ENCODE measurements around the gene DRC1. TPM values are rescaled to one million over a fixed set of nuclear protein-coding genes. Genes with fewer than 3 reads are reported as not detected.

The DRC1 gene
- total RNA-seq (2022; extraction: Qiagen RNA extraction) = 0.16 to 0.46 TPM (median 0.38 TPM) in 5 replicates

GRCh38 chr2:26401739-26402541, at the start of gene DRC1:
Gene DRC1 (plus strand): TSS chr2:26401920. CDS start chr2:26401990, 70 bp downstream.

GRCh38 chr2:26477911-26478253, 76.2 kb downstream of the DRC1 start, which contains the start of gene OTOF:
Gene OTOF (minus strand): TSS chr2:26478124.

Other genes with a start within 250 kb of the DRC1 start
- gene GAREM2, start 228.8 kb upstream of the DRC1 start, total RNA-seq (2022; extraction: Qiagen RNA extraction) = 5.6 to 10.1 TPM (median 6.8 TPM) in 5 replicates
- gene HADHA, start 157.3 kb upstream of the DRC1 start, total RNA-seq (2022; extraction: Qiagen RNA extraction) = 117 to 140 TPM (median 122 TPM) in 5 replicates
- gene HADHB, start 157.0 kb upstream of the DRC1 start, total RNA-seq (2022; extraction: Qiagen RNA extraction) = 89.3 to 106 TPM (median 99.7 TPM) in 5 replicates
- gene SELENOI, start 55.8 kb upstream of the DRC1 start, total RNA-seq (2022; extraction: Qiagen RNA extraction) = 14.3 to 22.3 TPM (median 17.8 TPM) in 5 replicates
- gene ADGRF3, start 55.1 kb upstream of the DRC1 start, total RNA-seq (2022; extraction: Qiagen RNA extraction) = 0.04 to 0.28 TPM (median 0.13 TPM) in 4 of 5 replicates, not detected in the other
- 0.03 to 0.21 TPM (median 0.15 TPM) in 5 replicates for gene OTOF, start 76.2 kb downstream of the DRC1 start, total RNA-seq (2022; extraction: Qiagen RNA extraction)
- 0.31 to 0.38 TPM (median 0.35 TPM) in 3 of 5 replicates, not detected in the others for gene CIB4, start 239.4 kb downstream of the DRC1 start, total RNA-seq (2022; extraction: Qiagen RNA extraction)

All from A549 treated with Mapracorat at 1 μM for 4 hours (cell line).